Endodermal cell (in vitro differentiated cells): ENCODE data around the gene CFAP57. TPM values are rescaled to one million over a fixed set of nuclear protein-coding genes. Genes with fewer than 3 reads are reported as not detected.

Source experiments
- DNase-seq: peaks from one replicate; pipeline ENCODE4 v3.0.0-alpha.2; 2017
- H3K27ac ChIP-seq: 2 replicates; pipeline ENCODE4 v1.5.1; 2013; ENCODE audit warnings: mild to moderate bottlenecking, low read depth, low read length, moderate library complexity
- H3K27me3 ChIP-seq: 2 replicates; pipeline ENCODE4 v1.6.1; 2013; ENCODE audit warnings: mild to moderate bottlenecking, low read length, moderate library complexity; ENCODE audit not compliant: insufficient read depth, control insufficient read depth, poor library complexity, severe bottlenecking
- H3K36me3 ChIP-seq: 2 replicates; pipeline ENCODE4 v1.7.0; 2013; ENCODE audit warnings: mild to moderate bottlenecking, low read length, moderate library complexity; ENCODE audit not compliant: control insufficient read depth, insufficient read depth
- H3K4me1 ChIP-seq: one replicate; pipeline ENCODE4 v1.7.0; 2013; ENCODE audit warnings: low read length; ENCODE audit not compliant: control insufficient read depth, insufficient read depth
- H3K4me3 ChIP-seq: 2 replicates; pipeline ENCODE4 v1.5.1; 2013; ENCODE audit warnings: mild to moderate bottlenecking, low read length, moderate library complexity
- H3K9ac ChIP-seq: 2 replicates; pipeline ENCODE4 v1.6.1; 2013; ENCODE audit warnings: mild to moderate bottlenecking, low read length, moderate library complexity; ENCODE audit not compliant: poor library complexity, severe bottlenecking; ENCODE audit errors: extremely low read depth
- H3K9me3 ChIP-seq: 2 replicates; pipeline ENCODE4 v1.6.1; 2013; ENCODE audit warnings: mild to moderate bottlenecking, low read length, moderate library complexity; ENCODE audit not compliant: control insufficient read depth
- H3K27ac Mint-ChIP-seq: 2 replicates; pipeline ENCODE4 v1.8.0; 2020; ENCODE audit warnings: mixed read lengths
- H3K27me3 Mint-ChIP-seq: 2 replicates; pipeline ENCODE4 v1.8.0; 2021; ENCODE audit warnings: mild to moderate bottlenecking, mixed read lengths; ENCODE audit not compliant: insufficient read depth
- H3K36me3 Mint-ChIP-seq: 2 replicates; pipeline ENCODE4 v1.8.0; 2020; ENCODE audit warnings: low read depth, mixed read lengths
- H3K4me1 Mint-ChIP-seq: 2 replicates; pipeline ENCODE4 v1.8.0; 2020; ENCODE audit warnings: mixed read lengths
- H3K4me3 Mint-ChIP-seq: 2 replicates; pipeline ENCODE4 v1.8.0; 2020; ENCODE audit warnings: mild to moderate bottlenecking, moderate library complexity, mixed read lengths
- H3K9me3 Mint-ChIP-seq: 2 replicates; pipeline ENCODE4 v1.8.0; 2020; ENCODE audit warnings: mild to moderate bottlenecking, mixed read lengths
- WGBS, 2 experiments: methylation state at CpG; one replicate each; pipeline versions ENCODE4 v1.1.5 to v1.1.7; 2013; ENCODE audit warnings: missing lambda C conversion rate in 2 of 2, mixed read lengths in 1 of 2; ENCODE audit not compliant: insufficient coverage in 1 of 2, insufficient read length in 1 of 2; 5-methylcytosine and 5-hydroxymethylcytosine counted together
- total RNA-seq, 2 donors: library from RNA; stranded (reverse); fragmentation: NEBNext Ultra II Directional in 1 of 2; extraction: Animal tissue kit (Norgen Biotek cat#: 25700) in 1 of 2; gene quantifications; 2 replicates in 1 of 2; 3 replicates in 1 of 2; pipeline ENCODE4 v1.2.1, GENCODE V29; 2021
- TF ChIP-seq, protein P1 (sequence below): fragments of 200-600 bp; sonication (generic); conservative IDR thresholded peaks from 2 replicates; pipeline ENCODE4 v1.5.0; 2021; ENCODE audit warnings: antibody characterized with exemption, mild to moderate bottlenecking

The CFAP57 gene
- total RNA-seq, 2 donors from 2014 or later, result 0.82 to 0.90 TPM

DNA sequence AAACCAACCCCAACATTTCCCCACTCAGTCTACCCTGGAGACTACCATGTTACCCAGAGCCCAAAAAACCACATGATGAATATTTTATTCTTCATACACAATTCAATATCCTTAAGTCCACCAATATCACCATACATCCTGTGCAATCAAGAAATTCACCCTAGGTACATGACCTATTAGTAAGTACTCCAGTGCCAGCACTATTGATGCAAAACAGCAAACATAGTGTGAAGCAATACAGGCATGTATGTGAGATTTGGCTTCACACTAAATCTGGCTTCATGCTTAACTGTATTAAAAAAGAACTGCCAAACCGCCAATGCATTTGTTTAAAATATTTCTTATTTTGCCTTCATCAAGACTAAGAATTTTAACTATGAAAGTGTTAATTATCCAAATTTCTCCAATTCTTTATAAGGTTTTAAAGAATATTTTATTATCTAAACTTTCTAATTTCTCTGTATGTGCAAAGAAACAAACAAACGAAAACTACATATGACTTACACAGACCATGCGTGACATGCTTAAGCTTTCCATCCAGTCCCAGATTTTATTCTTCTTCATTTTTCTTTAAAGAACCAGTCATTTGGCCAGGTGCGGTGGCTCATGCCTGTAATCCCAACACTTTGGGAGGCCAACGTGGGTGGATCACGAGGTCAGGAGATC, 75.3 kb downstream of the CFAP57 start:
- Mint-ChIP-seq H3K4me3 (no peak overlapping the region), H3K27ac (no peak overlapping the region), H3K4me1 (no peaks in the 10 kb centered on the region), H3K9me3 (peaks cover 74% of the 10 kb centered on the region), H3K36me3 (peaks cover 4% of the 10 kb centered on the region), H3K27me3 (peaks cover 9% of the 10 kb centered on the region)
- Histone ChIP-seq H3K4me3 (peak overlapping the region; percentile 51), H3K27me3 (no peaks in the 10 kb centered on the region), H3K27ac (no peak overlapping the region), H3K9me3 (peaks cover 44% of the 10 kb centered on the region), H3K36me3 (no peaks in the 10 kb centered on the region), H3K4me1 (no peaks in the 10 kb centered on the region), H3K9ac (no peak overlapping the region)
- TF ChIP-seq, protein P1, sequence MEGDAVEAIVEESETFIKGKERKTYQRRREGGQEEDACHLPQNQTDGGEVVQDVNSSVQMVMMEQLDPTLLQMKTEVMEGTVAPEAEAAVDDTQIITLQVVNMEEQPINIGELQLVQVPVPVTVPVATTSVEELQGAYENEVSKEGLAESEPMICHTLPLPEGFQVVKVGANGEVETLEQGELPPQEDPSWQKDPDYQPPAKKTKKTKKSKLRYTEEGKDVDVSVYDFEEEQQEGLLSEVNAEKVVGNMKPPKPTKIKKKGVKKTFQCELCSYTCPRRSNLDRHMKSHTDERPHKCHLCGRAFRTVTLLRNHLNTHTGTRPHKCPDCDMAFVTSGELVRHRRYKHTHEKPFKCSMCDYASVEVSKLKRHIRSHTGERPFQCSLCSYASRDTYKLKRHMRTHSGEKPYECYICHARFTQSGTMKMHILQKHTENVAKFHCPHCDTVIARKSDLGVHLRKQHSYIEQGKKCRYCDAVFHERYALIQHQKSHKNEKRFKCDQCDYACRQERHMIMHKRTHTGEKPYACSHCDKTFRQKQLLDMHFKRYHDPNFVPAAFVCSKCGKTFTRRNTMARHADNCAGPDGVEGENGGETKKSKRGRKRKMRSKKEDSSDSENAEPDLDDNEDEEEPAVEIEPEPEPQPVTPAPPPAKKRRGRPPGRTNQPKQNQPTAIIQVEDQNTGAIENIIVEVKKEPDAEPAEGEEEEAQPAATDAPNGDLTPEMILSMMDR, result no peak
- DNase-seq, result no peak
- 65 to 78% methylated on average over 4 to 6 of the region's 6 CpGs for WGBS, 2 experiments

DNA sequence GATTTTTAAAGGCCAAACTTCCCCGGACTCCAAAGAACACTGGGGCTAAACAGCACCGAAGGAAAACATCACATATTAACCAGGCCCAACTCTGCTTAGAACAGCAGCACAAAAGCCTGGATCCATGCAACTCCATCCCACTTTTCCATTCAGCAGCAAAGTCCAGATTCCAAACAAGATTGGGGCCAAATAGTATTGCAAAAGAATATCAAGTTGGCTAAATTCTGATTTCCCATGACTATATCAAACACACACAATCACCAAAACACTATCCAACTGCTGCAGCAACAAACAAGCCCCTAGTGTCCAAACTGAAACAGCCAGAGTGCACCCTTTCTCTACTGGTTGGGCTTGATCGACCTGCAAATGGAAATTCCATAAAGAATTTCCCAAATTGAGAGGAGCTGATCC, 78.2 kb downstream of the CFAP57 start:
- Histone ChIP-seq H3K27me3 (no peaks in the 10 kb centered on the region), H3K36me3 (no peaks in the 10 kb centered on the region), H3K4me3 (no peak overlapping the region), H3K9me3 (peaks cover 37% of the 10 kb centered on the region), H3K27ac (no peak overlapping the region), H3K9ac (no peak overlapping the region), H3K4me1 (no peaks in the 10 kb centered on the region)
- WGBS, 2 experiments, result 75 to 88% methylated on average over 3 of the region's 3 CpGs
- Mint-ChIP-seq H3K9me3 (peaks cover 75% of the 10 kb centered on the region), H3K4me3 (no peak overlapping the region), H3K27ac (no peak overlapping the region), H3K36me3 (peaks cover 4% of the 10 kb centered on the region), H3K4me1 (no peaks in the 10 kb centered on the region), H3K27me3 (peaks cover 24% of the 10 kb centered on the region)
- no peak for DNase-seq
- TF ChIP-seq, protein P1, result no peak

DNA sequence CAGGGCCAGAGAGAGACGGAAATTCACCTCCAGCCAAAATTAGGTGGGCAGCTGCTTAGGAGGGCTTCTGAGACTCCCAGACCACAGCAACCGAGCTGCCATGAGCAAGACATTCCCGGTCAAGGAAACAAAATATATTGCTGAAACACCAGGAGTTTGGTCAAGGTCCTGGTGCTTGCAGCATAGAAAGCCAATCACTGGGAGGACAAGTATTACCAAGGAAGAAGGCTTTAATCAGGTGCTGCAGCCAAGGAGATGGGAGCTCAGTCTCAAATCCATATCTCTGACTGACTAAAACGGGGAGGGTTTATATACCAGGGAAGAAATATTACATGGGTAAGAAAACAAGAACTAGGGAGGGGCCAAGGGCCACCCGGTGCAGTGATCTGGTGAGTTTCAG, 78.9 kb downstream of the CFAP57 start:
- H3K4me3 Mint-ChIP-seq, result no peak overlapping the region
- 89 to 95% methylated on average over 4 to 5 of the region's 5 CpGs for WGBS, 2 experiments

More for the DNA sequence above, 78.9 kb downstream of the CFAP57 start:
- H3K9me3 ChIP-seq, result peaks cover 31% of the 10 kb centered on the region
- no peak overlapping the region for H3K27ac ChIP-seq
- Mint-ChIP-seq H3K36me3 (peaks cover 4% of the 10 kb centered on the region), H3K27ac (no peak overlapping the region), H3K4me1 (no peaks in the 10 kb centered on the region), H3K9me3 (peaks cover 69% of the 10 kb centered on the region), H3K27me3 (peaks cover 28% of the 10 kb centered on the region)
- H3K36me3 ChIP-seq, result no peaks in the 10 kb centered on the region
- H3K4me1 ChIP-seq, result no peaks in the 10 kb centered on the region
- H3K4me3 ChIP-seq, result no peak overlapping the region
- H3K27me3 ChIP-seq, result no peaks in the 10 kb centered on the region
- TF ChIP-seq, protein P1, result no peak
- H3K9ac ChIP-seq, result no peak overlapping the region
- DNase-seq, result no peak
